Activated CD4-positive, CD25-positive, alpha-beta regulatory T cell (primary cell): Measurements from ENCODE around the gene NOD2.
A peak's percentile ranks its signal among the peaks of the same experiment; 100 is the strongest.

Experiments
- DNase-seq, 4 experiments: peaks; one replicate each; lab custom pipeline; 2025; lab: John Stamatoyannopoulos, UW

Gene NOD2

DNA sequence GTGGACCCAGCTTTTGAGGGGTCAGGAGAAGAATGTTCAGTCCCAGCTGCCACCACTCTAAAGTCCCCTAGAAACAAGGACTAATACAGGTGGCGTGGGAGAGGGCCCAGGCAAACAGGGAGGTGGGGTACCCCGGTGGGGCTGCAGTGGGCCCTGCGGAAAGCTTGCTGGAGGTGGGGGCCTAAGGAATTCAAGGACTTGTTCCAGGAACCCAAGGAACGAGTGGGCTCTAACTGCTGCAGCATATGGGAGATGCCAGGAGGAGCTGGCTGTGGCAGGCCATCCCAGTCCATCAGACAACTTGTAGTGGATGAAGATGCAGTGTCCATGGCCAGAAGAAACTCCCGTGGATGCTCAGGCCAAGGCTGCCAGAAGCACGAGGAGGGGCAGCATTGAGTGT lies 22.9 kb upstream of the NOD2 start:
- DNase-seq: no peak

- DNase-seq: peak in 2 of 4 experiments; percentile 11 to 49
Observed at GRCh38 chr16:50671644-50672260, 21.7 kb upstream of the NOD2 start.

DNA sequence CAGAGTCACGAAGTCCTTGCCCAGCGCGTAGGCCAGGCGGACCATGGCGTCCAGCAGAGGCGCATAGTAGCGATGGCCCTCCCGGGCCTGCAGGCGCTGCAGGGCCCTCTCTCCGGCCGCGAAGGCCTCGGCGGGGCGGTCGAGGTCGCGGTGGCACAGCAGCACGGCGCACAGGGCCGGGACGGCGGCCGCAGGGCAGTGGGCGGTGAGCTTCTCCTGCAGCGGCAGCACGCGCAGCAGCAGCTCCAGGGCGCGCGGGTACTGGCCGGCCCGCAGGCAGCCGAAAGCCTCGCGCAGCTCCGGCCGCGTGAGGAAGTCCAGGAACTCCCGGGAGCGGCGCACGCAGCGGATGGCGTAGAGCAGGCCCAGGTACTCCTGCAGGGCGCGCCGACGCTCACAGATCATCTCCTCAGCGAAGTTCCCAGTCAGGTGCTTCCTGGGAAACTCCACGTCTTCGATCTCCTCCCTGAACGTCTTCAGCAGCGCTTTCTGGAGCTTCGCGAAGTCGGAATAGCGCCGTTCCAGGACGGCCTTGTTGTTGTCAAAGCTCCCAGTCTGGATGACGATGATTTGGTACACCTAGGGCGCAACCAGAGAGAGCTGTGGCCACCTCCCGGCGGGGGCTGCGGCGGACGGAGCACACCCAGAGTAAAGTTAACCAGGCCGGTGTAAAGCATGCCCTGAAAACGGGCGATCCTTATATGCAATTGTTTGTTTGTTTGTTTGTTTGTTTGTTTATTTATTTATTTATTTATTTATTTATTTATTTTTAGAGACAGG lies 19.7 kb upstream of the NOD2 start:
- no peak for DNase-seq

DNA sequence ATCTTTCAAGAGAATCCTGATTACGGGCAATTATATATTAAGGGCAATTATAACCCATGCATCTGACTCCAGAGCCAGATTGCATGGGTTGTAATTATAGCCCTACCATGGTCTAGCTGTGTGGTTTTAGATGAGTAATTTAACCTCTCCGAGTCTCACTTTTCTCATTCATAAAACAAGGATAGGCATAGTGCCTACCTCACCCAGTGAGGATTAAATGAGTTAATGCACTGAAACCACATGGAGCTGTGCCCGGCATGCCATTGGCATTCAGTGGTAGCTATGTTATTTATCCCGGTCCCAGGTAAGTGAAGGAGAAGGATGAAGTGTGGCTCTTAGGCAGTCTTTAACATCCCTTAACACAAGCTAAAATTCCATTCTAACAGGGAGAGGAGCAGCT lies 18.6 kb upstream of the NOD2 start:
- no peak for DNase-seq

GRCh38 chr16:50675686-50676610 lies 17.5 kb upstream of the NOD2 start:
- no peak for DNase-seq

GRCh38 chr16:50676684-50677225 lies 16.7 kb upstream of the NOD2 start:
- DNase-seq: no peak

DNA sequence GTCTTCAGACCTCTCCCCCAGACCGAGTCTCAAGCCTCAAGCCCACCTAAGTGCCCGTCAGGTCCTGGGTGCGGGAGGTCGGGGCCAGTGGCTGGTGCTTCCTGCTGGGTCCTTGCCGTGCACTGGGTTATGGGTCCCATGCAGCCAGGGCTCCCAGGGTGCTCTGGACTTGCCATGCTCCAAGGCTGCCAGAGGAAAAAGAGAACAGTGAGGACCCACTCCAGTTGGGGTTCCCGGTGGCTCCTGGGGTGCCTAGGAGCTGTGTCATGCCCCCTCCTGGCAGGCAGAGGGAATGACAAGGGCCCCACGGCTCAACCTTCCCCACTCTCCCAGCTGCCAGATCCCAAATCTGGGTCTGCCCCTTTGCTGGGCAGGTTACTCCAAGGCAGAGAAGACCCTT lies 16.1 kb upstream of the NOD2 start:
- no peak for DNase-seq

- DNase-seq: no peak
Observed at GRCh38 chr16:50678531-50678930, 14.9 kb upstream of the NOD2 start.

DNA sequence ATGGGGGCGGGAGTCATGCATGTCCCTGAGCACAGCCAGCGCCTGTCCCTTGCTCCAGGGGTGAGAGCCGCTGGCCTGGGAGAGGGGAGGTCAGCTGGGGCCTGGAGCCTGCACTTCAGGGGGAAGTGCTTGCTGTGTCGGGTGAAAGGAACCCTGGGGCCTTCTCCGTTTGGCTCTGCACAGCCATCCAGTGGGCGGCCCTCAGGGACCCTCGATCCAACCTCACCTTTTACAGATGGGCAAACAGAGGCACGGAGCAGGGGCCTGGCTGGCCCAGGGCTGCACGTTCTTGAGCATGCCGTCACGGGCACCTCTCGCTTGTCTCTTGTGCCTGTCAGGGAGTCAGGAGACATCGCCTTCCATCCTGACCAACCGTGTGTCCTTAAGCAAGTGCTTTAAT lies 14.1 kb upstream of the NOD2 start:
- no peak for DNase-seq

DNA sequence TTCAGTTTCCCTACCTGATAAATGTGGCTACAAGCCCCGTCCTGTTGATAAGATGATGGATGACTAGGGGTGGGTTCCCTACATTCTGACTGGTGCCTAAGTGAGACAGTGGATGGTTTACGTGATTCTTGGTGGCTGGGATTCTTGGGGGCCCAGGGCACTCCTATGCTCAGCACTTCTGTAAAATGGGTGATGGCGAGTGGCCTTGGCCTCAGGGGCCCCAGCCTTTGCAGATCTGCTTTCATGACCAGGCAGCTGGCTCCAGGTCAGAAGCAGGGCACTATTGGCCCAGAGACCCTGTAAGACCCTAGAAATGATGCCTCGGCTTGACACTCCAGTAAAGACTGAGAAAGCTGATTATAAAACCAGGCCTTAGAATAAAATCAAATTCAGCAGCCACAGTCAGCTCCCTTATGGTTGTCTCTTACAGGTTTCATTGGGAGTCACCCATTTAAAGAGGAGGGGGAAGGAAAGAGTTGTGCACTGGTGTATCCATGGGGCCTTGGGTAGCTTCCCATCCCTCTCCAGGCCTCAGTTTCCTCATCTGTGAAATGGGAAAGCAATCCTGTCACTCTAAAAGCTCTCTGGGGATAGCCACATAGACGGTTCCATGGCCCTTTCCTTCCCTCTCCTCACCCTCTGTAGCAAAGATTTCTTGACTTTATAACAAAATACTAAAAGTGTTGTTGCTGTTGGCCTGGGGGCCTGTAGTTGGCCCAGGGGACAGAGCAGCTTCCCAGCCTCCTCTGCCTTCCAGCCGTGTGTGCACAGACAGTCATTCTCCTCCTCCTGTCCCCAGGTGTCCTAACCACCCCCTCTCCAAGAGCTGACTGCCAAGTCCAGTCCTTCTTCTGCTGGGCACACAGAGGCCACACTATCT lies 13.5 kb upstream of the NOD2 start:
- no peak for DNase-seq

DNA sequence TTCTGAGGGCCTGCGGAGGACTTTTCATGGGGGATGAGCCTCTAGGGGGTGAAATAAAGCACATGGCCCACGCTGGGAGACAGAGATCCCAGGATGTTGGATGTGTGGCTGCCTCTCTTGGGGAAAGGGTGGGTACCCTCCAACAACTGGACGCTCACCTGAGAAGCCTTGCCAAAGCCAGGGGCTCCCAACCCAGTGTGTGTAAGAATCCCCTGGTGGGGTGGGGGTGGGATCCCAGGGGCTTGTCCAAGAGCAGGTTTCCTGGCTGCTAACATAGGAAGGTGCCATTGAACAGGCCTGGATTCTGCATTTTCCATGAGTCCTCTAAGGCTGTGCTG lies 12.9 kb upstream of the NOD2 start:
- DNase-seq: no peak

- DNase-seq: peak in 2 of 4 experiments; percentile 49 to 58
Observed at GRCh38 chr16:50681021-50681885, 12.2 kb upstream of the NOD2 start, which contains the start of gene SNX20. SNX20 (minus strand) TSS chr16:50681312; CDS start chr16:50677526, 3,786 bp downstream.

- no peak for DNase-seq
Observed at GRCh38 chr16:50683689-50684374, 9.6 kb upstream of the NOD2 start.

- no peak for DNase-seq
Observed at GRCh38 chr16:50684823-50685461, 8.5 kb upstream of the NOD2 start.

DNA sequence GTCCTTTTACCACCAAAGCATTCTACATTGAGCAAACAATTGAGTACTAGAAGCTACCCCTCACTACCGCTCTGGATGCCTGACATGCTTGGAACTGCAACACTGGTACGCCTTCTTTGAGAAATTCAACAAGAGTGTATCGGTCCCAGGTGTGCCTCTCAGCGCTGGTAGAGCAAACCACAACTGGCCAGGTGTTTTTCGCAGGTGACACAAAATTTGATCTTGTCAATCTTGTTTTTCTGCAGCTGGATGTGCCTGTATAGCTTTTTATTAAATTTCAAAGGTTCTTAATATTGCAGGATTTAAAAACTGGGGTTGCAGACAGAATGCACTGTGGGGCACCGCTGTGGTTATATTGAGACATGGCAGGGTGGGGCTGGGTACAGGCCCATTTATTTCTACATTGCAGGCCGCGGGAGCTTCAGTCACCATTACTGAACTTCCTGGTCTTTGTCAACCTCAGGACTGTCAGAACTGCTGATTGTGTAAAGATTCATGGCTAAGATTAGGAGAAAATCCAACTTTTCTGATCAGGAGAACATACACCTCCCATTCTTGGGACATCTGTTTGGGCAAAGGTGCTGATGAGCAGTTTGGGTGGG lies 7.8 kb upstream of the NOD2 start:
- no peak for DNase-seq

GRCh38 chr16:50688083-50688482 lies 5.3 kb upstream of the NOD2 start:
- DNase-seq: no peak

- DNase-seq: no peak
Observed at GRCh38 chr16:50688867-50689266, 4.5 kb upstream of the NOD2 start.

DNA sequence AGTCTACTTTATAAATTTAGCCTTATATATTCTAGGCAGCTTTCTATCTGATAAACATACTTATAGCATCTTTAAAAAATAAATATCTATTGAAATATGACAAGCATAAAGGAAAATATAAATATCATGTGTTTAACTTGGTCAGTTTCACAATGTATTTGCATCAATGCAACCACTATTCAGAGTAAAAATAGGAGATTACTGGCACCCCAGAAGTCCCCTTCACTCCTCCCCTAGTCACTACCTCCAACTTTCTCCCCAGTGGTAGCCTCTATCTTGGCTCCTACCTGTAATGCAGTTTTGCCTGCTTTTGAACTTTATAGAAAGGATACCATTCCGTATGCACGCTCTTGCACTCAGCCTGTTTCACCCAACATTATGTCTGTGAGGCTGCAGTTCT lies 3.2 kb upstream of the NOD2 start:
- no peak for DNase-seq

GRCh38 chr16:50692644-50692998 lies 785 bp upstream of the NOD2 start:
- DNase-seq: no peak
